GM19324 (cell line): ENCODE measurements around the gene KLC4.
"Not testable (repeated sequence)": the region's sequence is repeated elsewhere in the genome, so short reads cannot be mapped to it uniquely, and the experiment has no call there.

ENCODE experiments used
- ATAC-seq: cut with Tn5 transposase; IDR thresholded peaks from one replicate; pipeline ENCODE4 v1.9.1; 2021; ENCODE audit warnings: mild to moderate bottlenecking, moderate library complexity; ENCODE audit not compliant: unreplicated experiment, low FRiP score

The KLC4 gene

GRCh38 chr6:43090559-43090956 lies 31.1 kb downstream of the KLC4 start:
- no peak for ATAC-seq

- ATAC-seq = no peak
Observed at GRCh38 chr6:43091020-43091419, 31.6 kb downstream of the KLC4 start.

GRCh38 chr6:43091436-43091991 lies 32.1 kb downstream of the KLC4 start:
- ATAC-seq = no peak

- no peak for ATAC-seq
Observed at GRCh38 chr6:43092635-43093034, 33.2 kb downstream of the KLC4 start.

GRCh38 chr6:43093436-43094289 lies 34.2 kb downstream of the KLC4 start:
- no peak for ATAC-seq

- ATAC-seq = no peak
Observed at GRCh38 chr6:43095939-43096338, 36.5 kb downstream of the KLC4 start.

- ATAC-seq = no peak
Observed at GRCh38 chr6:43096451-43097097, 37.1 kb downstream of the KLC4 start.

GRCh38 chr6:43097098-43097489 lies 37.7 kb downstream of the KLC4 start:
- ATAC-seq = no peak

- ATAC-seq = no peak
Observed at GRCh38 chr6:43097502-43097901, 38.1 kb downstream of the KLC4 start.

- no peak for ATAC-seq
Observed at GRCh38 chr6:43101497-43101896, 42.1 kb downstream of the KLC4 start.

- no peak for ATAC-seq
Observed at GRCh38 chr6:43103253-43103876, 43.9 kb downstream of the KLC4 start.

GRCh38 chr6:43105538-43106222 lies 46.2 kb downstream of the KLC4 start:
- no peak for ATAC-seq

GRCh38 chr6:43107344-43108062 lies 48.1 kb downstream of the KLC4 start:
- ATAC-seq = no peak

- ATAC-seq = no peak
Observed at GRCh38 chr6:43113431-43114260, 54.2 kb downstream of the KLC4 start.

GRCh38 chr6:43115365-43115764 lies 55.9 kb downstream of the KLC4 start:
- no peak for ATAC-seq

GRCh38 chr6:43117466-43117865 lies 58.0 kb downstream of the KLC4 start:
- ATAC-seq = not testable (repeated sequence)

GRCh38 chr6:43119482-43119881 lies 60.1 kb downstream of the KLC4 start:
- no peak for ATAC-seq

GRCh38 chr6:43120101-43120763 lies 60.8 kb downstream of the KLC4 start:
- ATAC-seq = no peak
